Measurements from ENCODE around the gene CDKL4. TPM values are rescaled to one million over a fixed set of nuclear protein-coding genes. Genes with fewer than 3 reads are reported as not detected.

The CDKL4 gene
- total and polyA plus RNA-seq, 2 of the 13 experiments (the other 11 are each of a cell fraction or from before 2014, with no cell fraction given): 0.29 to 0.50 TPM

GRCh38 chr2:39144416-39144815 is 99.4 kb downstream of the CDKL4 start (continued):
- no peak for TF ChIP-seq ZBTB37 (CRISPR knock-in tag; IDR thresholded peaks at IDR 0.05)

GRCh38 chr2:39142904-39143605 is 100.7 kb downstream of the CDKL4 start:
- ChIA-PET POLR2A (no interaction called here), CTCF (ENCODE audit: low intra/inter-chr PET ratio, low total read pairs) (no interaction called here)
- Histone ChIP-seq H4K20me1 (ENCODE audit: insufficient read depth, low read length) (no peaks in the 10 kb centered on the region), H3K4me2 (ENCODE audit: low read depth, low read length) (no peak overlapping the region), H2AFZ (ENCODE audit: low read length) (no peak overlapping the region), H3K9ac (ENCODE audit: insufficient read depth, low read depth, low read length) (no peak overlapping the region), H3K9me3 (ENCODE audit: low read length) (no peaks in the 10 kb centered on the region), H3K36me3 (replicated peaks in 1 of 2; ENCODE audit: control insufficient read depth in 1 of 2, insufficient read depth in 2 of 2, low read length in 2 of 2) (no peaks in the 10 kb centered on the region), H3K79me2 (ENCODE audit: insufficient read depth, low read length) (no peaks in the 10 kb centered on the region), H3K4me3 (replicated peaks in 1 of 3; ENCODE audit: insufficient read depth in 1 of 3, low read depth in 2 of 3, low read length in 3 of 3) (no peak overlapping the region), H3K27ac (ENCODE audit: extremely low read length, insufficient read depth, low read length) (no peak overlapping the region), H3K27me3 (ENCODE audit: control insufficient read depth in 1 of 2, insufficient read depth in 2 of 2, low read length in 2 of 2) (no peaks in the 10 kb centered on the region), H3K4me1 (ENCODE audit: insufficient read depth, low read length) (peaks cover 41% of the 10 kb centered on the region)
- BruUV-seq (replicated peaks): no TSS peak
- FAIRE-seq (no peak), ATAC-seq (no peak), DNase-seq (ENCODE audit: low spot score) (no peak)
- in situ Hi-C loops (cut with HindIII; ENCODE audit: extremely low pct_ligation_motif_present, low pct_unique_long_range_greater_than_20kb) (no loop called here), intact Hi-C loops (cut with micrococcal nuclease; ENCODE audit: unreplicated experiment) (no loop called here)
- TF ChIP-seq IRF2 (CRISPR knock-in tag; IDR thresholded peaks at IDR 0.05) (no peak), ZNF609 (CRISPR knock-in tag; IDR thresholded peaks at IDR 0.05; ENCODE audit: borderline replicate concordance) (no peak), ZNF83 (CRISPR knock-in tag; IDR thresholded peaks at IDR 0.05; ENCODE audit: borderline replicate concordance) (no peak), MYNN (CRISPR knock-in tag; IDR thresholded peaks at IDR 0.05; ENCODE audit: low read depth) (no peak)
- 86% methylated on average over 3 of the region's 3 CpGs for WGBS (ENCODE audit: low lambda C conversion rate)

All from HepG2 (cell line).